Right atrium auricular region (tissue), 2 donors: ENCODE data around the gene FCN3. TPM values are rescaled to one million over a fixed set of nuclear protein-coding genes. Genes with fewer than 3 reads are reported as not detected.
A peak's percentile ranks its signal among the peaks of the same experiment; 100 is the strongest.
"Not testable (repeated sequence)": the region's sequence is repeated elsewhere in the genome, so short reads cannot be mapped to it uniquely, and the experiment has no call there.

Experiments
- DNase-seq: peaks from one replicate; pipeline ENCODE4 v3.0.0-alpha.2; 2019; ENCODE audit warnings: low spot score
- H3K27ac ChIP-seq, 2 donors: fragments of 200-600 bp; sonication (generic); 1 replicate in 1 of 2; 2 replicates in 1 of 2; pipeline ENCODE4 v1.5.1; 2016 to 2019
- H3K27me3 ChIP-seq, 2 donors: fragments of 200-600 bp; sonication (generic); one replicate each; pipeline versions ENCODE4 v1.5.1 to v1.6.0; 2017 to 2019
- H3K36me3 ChIP-seq: fragments of 200-600 bp; sonication (generic); one replicate; pipeline ENCODE4 v1.5.1; 2016
- H3K4me1 ChIP-seq, 2 donors: fragments of 200-600 bp; sonication (generic); one replicate each; pipeline versions ENCODE4 v1.5.1 to v1.6.0; 2017 to 2019
- H3K4me3 ChIP-seq, 2 donors: fragments of 200-600 bp; sonication (generic); 1 replicate in 1 of 2; 2 replicates in 1 of 2; pipeline ENCODE4 v1.5.1; 2017 to 2019; ENCODE audit warnings: mild to moderate bottlenecking in 1 of 2, moderate library complexity in 1 of 2
- H3K9me3 ChIP-seq, 2 donors: fragments of 200-600 bp; sonication (generic); one replicate each; pipeline ENCODE4 v1.5.1; 2019
- total RNA-seq, 2 donors: library from RNA; depleted of rRNA; stranded (reverse); fragments of >200 nt; gene quantifications; one replicate each; pipeline ENCODE4 v1.1.0, GENCODE V29; 2016
- TF ChIP-seq, protein P1 (sequence below), 2 donors: fragments of 200-600 bp; sonication (generic); IDR thresholded peaks; one replicate each; pipeline ENCODE4 v1.5.1; 2019; ENCODE audit warnings: antibody characterized with exemption in 2 of 2

The FCN3 gene
- total RNA-seq, 2 donors from 2014 or later: 21.1 to 36.6 TPM

GRCh38 chr1:27408151-27408550 is 33.5 kb upstream of the FCN3 start:
- TF ChIP-seq, protein P1, sequence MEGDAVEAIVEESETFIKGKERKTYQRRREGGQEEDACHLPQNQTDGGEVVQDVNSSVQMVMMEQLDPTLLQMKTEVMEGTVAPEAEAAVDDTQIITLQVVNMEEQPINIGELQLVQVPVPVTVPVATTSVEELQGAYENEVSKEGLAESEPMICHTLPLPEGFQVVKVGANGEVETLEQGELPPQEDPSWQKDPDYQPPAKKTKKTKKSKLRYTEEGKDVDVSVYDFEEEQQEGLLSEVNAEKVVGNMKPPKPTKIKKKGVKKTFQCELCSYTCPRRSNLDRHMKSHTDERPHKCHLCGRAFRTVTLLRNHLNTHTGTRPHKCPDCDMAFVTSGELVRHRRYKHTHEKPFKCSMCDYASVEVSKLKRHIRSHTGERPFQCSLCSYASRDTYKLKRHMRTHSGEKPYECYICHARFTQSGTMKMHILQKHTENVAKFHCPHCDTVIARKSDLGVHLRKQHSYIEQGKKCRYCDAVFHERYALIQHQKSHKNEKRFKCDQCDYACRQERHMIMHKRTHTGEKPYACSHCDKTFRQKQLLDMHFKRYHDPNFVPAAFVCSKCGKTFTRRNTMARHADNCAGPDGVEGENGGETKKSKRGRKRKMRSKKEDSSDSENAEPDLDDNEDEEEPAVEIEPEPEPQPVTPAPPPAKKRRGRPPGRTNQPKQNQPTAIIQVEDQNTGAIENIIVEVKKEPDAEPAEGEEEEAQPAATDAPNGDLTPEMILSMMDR (IDR thresholded peaks at IDR 0.05): no peak

DNA sequence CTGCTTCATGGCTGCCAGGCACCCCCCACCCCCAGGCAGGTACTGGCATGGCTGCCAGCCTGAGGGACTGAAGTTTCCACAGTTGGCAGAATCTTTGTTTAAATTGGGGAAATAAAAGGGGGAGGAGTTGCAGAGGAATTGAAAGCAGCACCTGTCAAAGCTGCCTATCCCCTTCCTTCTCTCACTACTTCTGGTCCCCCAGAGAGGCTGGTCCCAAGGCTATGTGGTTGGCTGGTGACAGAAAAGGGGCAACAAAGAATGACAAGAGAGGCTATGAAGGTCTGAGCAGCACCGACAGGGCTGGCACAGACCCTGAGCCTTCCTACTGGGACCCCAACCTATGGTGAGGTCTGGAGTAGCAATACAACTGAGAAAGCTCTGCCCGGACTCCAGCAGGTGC is 32.2 kb upstream of the FCN3 start:
- Histone ChIP-seq H3K27ac (peak overlapping the region; percentile 79 to 80), H3K4me1 (peaks cover 0 to 57% of the 10 kb centered on the region in 2 donors), H3K36me3 (peaks cover 51% of the 10 kb centered on the region)
- H3K27me3 ChIP-seq, H3K4me3 ChIP-seq, DNase-seq, H3K9me3 ChIP-seq: not testable (repeated sequence)

More at GRCh38 chr1:27408151-27408550, 33.5 kb upstream of the FCN3 start:
- H3K9me3 ChIP-seq: no peaks in the 10 kb centered on the region
- DNase-seq: no peak
- peaks cover 0 to 52% of the 10 kb centered on the region in 2 donors for H3K4me1 ChIP-seq
- no peak overlapping the region for H3K27ac ChIP-seq
- H3K27me3 ChIP-seq: no peaks in the 10 kb centered on the region
- peaks cover 63% of the 10 kb centered on the region for H3K36me3 ChIP-seq
- H3K4me3 ChIP-seq: no peak overlapping the region

DNA sequence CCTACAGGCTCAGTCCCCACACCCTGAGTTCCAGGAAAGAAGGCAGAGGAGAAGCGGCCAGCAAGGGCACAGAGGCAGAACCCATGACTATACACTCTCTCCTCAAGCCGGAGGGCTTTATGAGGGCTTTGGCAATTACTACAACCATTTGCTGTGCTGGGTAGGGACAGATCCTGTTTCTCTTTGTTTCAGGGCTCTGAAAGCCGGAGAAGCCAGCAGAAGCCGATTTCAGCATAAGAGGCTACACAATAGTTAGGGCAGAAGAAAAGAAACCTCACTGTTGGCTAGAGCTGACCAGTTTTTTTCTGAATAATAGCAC is 31.7 kb upstream of the FCN3 start:
- no peaks in the 10 kb centered on the region for H3K9me3 ChIP-seq
- peaks cover 0 to 62% of the 10 kb centered on the region in 2 donors for H3K4me1 ChIP-seq
- H3K4me3 ChIP-seq: no peak overlapping the region
- H3K36me3 ChIP-seq: peaks cover 46% of the 10 kb centered on the region
- TF ChIP-seq, protein P1 (IDR thresholded peaks at IDR 0.05): no peak
- no peak for DNase-seq
- no peaks in the 10 kb centered on the region for H3K27me3 ChIP-seq
- H3K27ac ChIP-seq: peak overlapping the region; percentile 79 to 80

DNA sequence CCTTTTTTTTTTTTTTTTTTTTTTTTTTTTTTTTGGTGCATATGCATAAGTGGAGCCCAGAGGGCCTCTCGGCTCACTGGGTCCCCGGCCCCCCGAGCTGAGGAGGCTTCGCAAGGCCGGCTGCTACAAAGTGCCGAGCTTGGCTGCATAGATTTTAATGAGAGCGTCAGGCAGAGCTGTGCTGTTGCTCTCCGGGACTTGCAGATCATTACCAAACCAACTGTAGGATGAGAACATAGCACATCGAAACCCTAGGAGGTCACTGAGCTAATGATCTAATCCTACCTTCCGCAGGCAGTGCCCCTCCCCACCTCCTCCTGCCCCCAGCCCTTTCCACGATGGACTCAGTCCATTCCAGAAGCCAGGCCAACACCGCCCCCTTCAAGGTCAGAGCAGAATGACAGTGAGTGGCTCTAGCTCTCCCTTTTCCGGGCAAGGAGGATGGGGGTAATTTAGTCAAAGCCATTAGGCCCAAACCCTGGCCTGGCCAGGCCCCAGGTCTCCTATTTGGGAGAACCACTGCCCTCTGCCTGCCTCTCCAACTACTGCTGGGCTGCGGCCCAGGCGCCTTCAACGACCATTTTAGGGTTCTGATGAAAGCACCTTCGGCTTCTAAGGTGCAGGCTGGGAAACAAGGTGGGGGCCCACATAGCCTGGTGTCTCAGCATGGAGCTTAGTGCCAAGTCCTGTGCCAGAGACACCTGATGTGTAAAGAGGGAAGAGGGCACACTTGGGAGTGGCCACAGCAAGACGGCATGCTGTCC is 31.2 kb upstream of the FCN3 start:
- H3K27ac ChIP-seq: peak overlapping the region; percentile 79 to 80
- peaks cover 41% of the 10 kb centered on the region for H3K36me3 ChIP-seq
- TF ChIP-seq, protein P1 (IDR thresholded peaks at IDR 0.05): peak in 1 of 2 donors; percentile 46
- not testable (repeated sequence) for H3K9me3 ChIP-seq, DNase-seq, H3K27me3 ChIP-seq, H3K4me3 ChIP-seq
- peaks cover 0 to 66% of the 10 kb centered on the region in 2 donors for H3K4me1 ChIP-seq

- peaks cover 0 to 71% of the 10 kb centered on the region in 2 donors for H3K4me1 ChIP-seq
- H3K27me3 ChIP-seq: no peaks in the 10 kb centered on the region
- peak overlapping the region; percentile 79 to 80 for H3K27ac ChIP-seq
- DNase-seq: no peak
- peaks cover 34% of the 10 kb centered on the region for H3K36me3 ChIP-seq
- TF ChIP-seq, protein P1 (IDR thresholded peaks at IDR 0.05): no peak
- H3K9me3 ChIP-seq: no peaks in the 10 kb centered on the region
- H3K4me3 ChIP-seq: no peak overlapping the region
Observed at GRCh38 chr1:27405074-27405473, 30.4 kb upstream of the FCN3 start.

GRCh38 chr1:27403931-27404330 is 29.3 kb upstream of the FCN3 start:
- Histone ChIP-seq H3K4me1 (peaks cover 0 to 82% of the 10 kb centered on the region in 2 donors), H3K27me3 (no peaks in the 10 kb centered on the region), H3K9me3 (no peaks in the 10 kb centered on the region), H3K36me3 (peaks cover 26% of the 10 kb centered on the region), H3K27ac (peak overlapping the region; percentile 79 to 80), H3K4me3 (no peak overlapping the region)
- TF ChIP-seq, protein P1 (IDR thresholded peaks at IDR 0.05): no peak
- DNase-seq: no peak
